ENCODE data around the gene NPFFR2. TPM values are rescaled to one million over a fixed set of nuclear protein-coding genes. Genes with fewer than 3 reads are reported as not detected.

Gene NPFFR2
- polyA plus RNA-seq, 3 donors, result not detected

DNA sequence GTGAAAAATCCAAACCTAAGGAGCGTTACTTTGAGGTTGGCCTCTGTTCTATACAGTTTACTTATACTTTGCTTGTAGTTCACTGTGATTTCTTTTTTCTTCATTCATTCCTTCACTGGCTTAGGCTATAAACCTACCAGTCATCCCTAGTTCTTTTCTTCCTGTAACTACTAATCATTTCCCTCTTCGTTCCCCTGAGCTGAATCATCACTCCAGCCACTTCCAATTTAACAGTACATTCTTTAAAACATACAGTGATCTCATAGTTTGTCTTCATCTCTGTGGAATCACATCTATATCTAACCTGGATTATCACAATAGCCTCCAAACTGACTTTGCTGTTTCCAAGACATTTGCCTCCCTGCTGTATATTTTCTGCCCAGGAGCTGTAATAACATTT lies 25.2 kb upstream of the NPFFR2 start:
- H3K9me3 Mint-ChIP-seq, result peaks cover 0 to 2% (median 0%) of the 10 kb centered on the region in 7 donors
- no peaks in the 10 kb centered on the region for H3K9me3 ChIP-seq (replicated peaks in 1 of 2; ENCODE audit: control insufficient read depth in 1 of 2, insufficient read depth in 1 of 2, low read length in 2 of 2)
- H3K4me3 Mint-ChIP-seq, result no peak overlapping the region
- no peak for DNase-seq
- intact Hi-C loops (cut with micrococcal nuclease), result no loop called here
- no peaks in the 10 kb centered on the region for H3K27me3 ChIP-seq (ENCODE audit: control insufficient read depth in 2 of 2, insufficient read depth in 2 of 2, low read length in 2 of 2)
- WGBS (ENCODE audit: insufficient coverage), result 93% methylated on average over 2 of the region's 2 CpGs
- H3K79me2 ChIP-seq (ENCODE audit: insufficient read depth, low read length), result no peaks in the 10 kb centered on the region
- no peaks in the 10 kb centered on the region for H3K36me3 ChIP-seq (replicated peaks in 1 of 2; ENCODE audit: control insufficient read depth in 1 of 2, insufficient read depth in 2 of 2, low read length in 2 of 2)
- H3K4me3 ChIP-seq (replicated peaks in 1 of 3; ENCODE audit: low read depth in 2 of 3, low read length in 3 of 3), result no peak overlapping the region
- H2AFZ ChIP-seq (ENCODE audit: insufficient read depth, low read depth, low read length, poor library complexity, severe bottlenecking), result no peak overlapping the region
- H3K4me1 Mint-ChIP-seq, result no peaks in the 10 kb centered on the region
- no peak overlapping the region for H3K27ac ChIP-seq (ENCODE audit: low read depth in 1 of 2, low read length in 2 of 2)
- H3K27me3 Mint-ChIP-seq (ENCODE audit: low read depth in 3 of 3), result peaks cover 0 to 2% (median 0%) of the 10 kb centered on the region in 3 donors
- no peak overlapping the region for H3K27ac Mint-ChIP-seq
- H3K4me2 ChIP-seq (replicated peaks; ENCODE audit: extremely low read depth, low read length, poor library complexity, severe bottlenecking), result no peak overlapping the region
- TF ChIP-seq, protein P1, sequence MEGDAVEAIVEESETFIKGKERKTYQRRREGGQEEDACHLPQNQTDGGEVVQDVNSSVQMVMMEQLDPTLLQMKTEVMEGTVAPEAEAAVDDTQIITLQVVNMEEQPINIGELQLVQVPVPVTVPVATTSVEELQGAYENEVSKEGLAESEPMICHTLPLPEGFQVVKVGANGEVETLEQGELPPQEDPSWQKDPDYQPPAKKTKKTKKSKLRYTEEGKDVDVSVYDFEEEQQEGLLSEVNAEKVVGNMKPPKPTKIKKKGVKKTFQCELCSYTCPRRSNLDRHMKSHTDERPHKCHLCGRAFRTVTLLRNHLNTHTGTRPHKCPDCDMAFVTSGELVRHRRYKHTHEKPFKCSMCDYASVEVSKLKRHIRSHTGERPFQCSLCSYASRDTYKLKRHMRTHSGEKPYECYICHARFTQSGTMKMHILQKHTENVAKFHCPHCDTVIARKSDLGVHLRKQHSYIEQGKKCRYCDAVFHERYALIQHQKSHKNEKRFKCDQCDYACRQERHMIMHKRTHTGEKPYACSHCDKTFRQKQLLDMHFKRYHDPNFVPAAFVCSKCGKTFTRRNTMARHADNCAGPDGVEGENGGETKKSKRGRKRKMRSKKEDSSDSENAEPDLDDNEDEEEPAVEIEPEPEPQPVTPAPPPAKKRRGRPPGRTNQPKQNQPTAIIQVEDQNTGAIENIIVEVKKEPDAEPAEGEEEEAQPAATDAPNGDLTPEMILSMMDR (IDR thresholded peaks at IDR 0.05), result no peak
- H3K4me1 ChIP-seq (ENCODE audit: control insufficient read depth in 1 of 2, insufficient read depth in 2 of 2, low read length in 2 of 2), result no peaks in the 10 kb centered on the region
- H3K36me3 Mint-ChIP-seq, result no peaks in the 10 kb centered on the region
- H4K20me1 ChIP-seq (ENCODE audit: insufficient read depth, low read length), result no peaks in the 10 kb centered on the region
- H3K9ac ChIP-seq (ENCODE audit: insufficient read depth, low read length, poor library complexity, severe bottlenecking), result no peak overlapping the region

DNA sequence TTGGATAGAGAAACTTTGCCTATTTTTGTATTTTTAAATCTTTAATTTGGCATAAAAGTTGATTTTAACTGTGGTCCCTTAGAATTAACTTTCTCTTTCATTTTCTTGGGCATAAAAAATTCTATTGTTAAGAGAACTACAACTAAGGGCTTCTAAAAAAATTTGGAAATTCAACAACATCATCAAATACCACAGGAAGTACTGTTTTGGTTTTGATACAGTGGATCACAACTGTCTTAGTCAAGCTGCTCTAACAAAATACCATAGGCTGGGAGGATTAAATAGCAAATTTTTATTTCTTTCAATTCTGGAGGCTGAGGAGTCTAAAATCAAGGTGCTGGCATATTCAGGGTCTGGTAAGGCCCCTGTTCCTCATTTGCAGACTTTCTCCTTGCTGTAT lies 19.9 kb upstream of the NPFFR2 start:
- Histone ChIP-seq H4K20me1 (ENCODE audit: insufficient read depth, low read length) (no peaks in the 10 kb centered on the region), H3K4me3 (replicated peaks in 1 of 3; ENCODE audit: low read depth in 2 of 3, low read length in 3 of 3) (no peak overlapping the region), H3K9ac (ENCODE audit: insufficient read depth, low read length, poor library complexity, severe bottlenecking) (no peak overlapping the region), H3K9me3 (replicated peaks in 1 of 2; ENCODE audit: control insufficient read depth in 1 of 2, insufficient read depth in 1 of 2, low read length in 2 of 2) (no peaks in the 10 kb centered on the region), H3K4me2 (replicated peaks; ENCODE audit: extremely low read depth, low read length, poor library complexity, severe bottlenecking) (no peak overlapping the region), H3K36me3 (replicated peaks in 1 of 2; ENCODE audit: control insufficient read depth in 1 of 2, insufficient read depth in 2 of 2, low read length in 2 of 2) (no peaks in the 10 kb centered on the region), H3K27me3 (ENCODE audit: control insufficient read depth in 2 of 2, insufficient read depth in 2 of 2, low read length in 2 of 2) (no peaks in the 10 kb centered on the region), H3K27ac (ENCODE audit: low read depth in 1 of 2, low read length in 2 of 2) (no peak overlapping the region), H3K4me1 (ENCODE audit: control insufficient read depth in 1 of 2, insufficient read depth in 2 of 2, low read length in 2 of 2) (no peaks in the 10 kb centered on the region), H2AFZ (ENCODE audit: insufficient read depth, low read depth, low read length, poor library complexity, severe bottlenecking) (no peak overlapping the region), H3K79me2 (ENCODE audit: insufficient read depth, low read length) (no peaks in the 10 kb centered on the region)
- Mint-ChIP-seq H3K36me3 (no peaks in the 10 kb centered on the region), H3K4me3 (no peak overlapping the region), H3K4me1 (no peaks in the 10 kb centered on the region), H3K27me3 (ENCODE audit: low read depth in 3 of 3) (peaks cover 0 to 2% (median 0%) of the 10 kb centered on the region in 3 donors), H3K9me3 (peaks cover 0 to 5% (median 0%) of the 10 kb centered on the region in 7 donors), H3K27ac (no peak overlapping the region)
- intact Hi-C loops (cut with micrococcal nuclease), result no loop called here
- no peak for DNase-seq
- TF ChIP-seq, protein P1 (IDR thresholded peaks at IDR 0.05), result no peak

Measured in CD14-positive monocyte (primary cell).